Hepatocyte (in vitro differentiated cells): ENCODE measurements around the gene MUC20.

Source experiments
- EZH2phosphoT487 ChIP-seq: fragments of 200-600 bp; sonication (generic); IDR thresholded peaks from one replicate; pipeline ENCODE4 v1.6.1; 2018; ENCODE audit warnings: antibody characterized with exemption, mild to moderate bottlenecking, low read depth, moderate library complexity; ENCODE audit not compliant: unreplicated experiment, severe bottlenecking
- TF ChIP-seq, protein P1 (sequence below): fragments of 200-600 bp; sonication (generic); IDR thresholded peaks from 2 replicates; pipeline ENCODE4 v1.5.1; 2016; ENCODE audit warnings: antibody characterized with exemption, mild to moderate bottlenecking; ENCODE audit not compliant: poor library complexity

DNA sequence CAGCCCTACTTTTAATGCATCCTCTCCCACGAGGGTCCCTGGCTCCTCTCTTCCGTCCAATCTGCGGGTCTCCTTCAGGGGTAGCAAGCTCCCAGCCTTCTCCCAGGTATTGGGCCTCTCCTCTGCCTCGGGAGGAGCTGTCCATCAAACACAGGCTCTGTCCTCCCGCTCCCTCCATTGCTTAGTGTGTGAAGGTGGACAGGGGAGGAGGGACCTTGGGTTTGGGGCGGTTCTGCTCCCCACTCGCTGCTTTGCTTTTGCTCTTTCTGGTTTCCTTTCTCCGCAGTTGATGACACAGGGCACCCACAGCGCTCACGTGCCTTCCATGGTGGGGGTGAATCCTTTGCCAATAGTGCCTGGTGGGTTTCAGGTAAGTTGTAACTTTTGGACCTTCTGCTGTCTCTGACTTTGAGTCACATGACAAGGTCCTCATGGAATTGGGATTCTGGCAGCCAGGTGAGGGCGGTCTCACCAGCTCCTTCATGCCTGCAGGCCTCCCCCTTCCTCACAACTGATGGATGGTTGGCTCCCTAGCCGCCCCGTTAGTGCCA lies 18.9 kb downstream of the MUC20 start:
- TF ChIP-seq, protein P1, sequence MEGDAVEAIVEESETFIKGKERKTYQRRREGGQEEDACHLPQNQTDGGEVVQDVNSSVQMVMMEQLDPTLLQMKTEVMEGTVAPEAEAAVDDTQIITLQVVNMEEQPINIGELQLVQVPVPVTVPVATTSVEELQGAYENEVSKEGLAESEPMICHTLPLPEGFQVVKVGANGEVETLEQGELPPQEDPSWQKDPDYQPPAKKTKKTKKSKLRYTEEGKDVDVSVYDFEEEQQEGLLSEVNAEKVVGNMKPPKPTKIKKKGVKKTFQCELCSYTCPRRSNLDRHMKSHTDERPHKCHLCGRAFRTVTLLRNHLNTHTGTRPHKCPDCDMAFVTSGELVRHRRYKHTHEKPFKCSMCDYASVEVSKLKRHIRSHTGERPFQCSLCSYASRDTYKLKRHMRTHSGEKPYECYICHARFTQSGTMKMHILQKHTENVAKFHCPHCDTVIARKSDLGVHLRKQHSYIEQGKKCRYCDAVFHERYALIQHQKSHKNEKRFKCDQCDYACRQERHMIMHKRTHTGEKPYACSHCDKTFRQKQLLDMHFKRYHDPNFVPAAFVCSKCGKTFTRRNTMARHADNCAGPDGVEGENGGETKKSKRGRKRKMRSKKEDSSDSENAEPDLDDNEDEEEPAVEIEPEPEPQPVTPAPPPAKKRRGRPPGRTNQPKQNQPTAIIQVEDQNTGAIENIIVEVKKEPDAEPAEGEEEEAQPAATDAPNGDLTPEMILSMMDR = no peak
- TF ChIP-seq EZH2phosphoT487 = no peak
